HL-60/S4 (cell line): ENCODE measurements around the gene EIF4E1B.

Source experiments
- in situ Hi-C: fragments of 300-500 bp; cut with MboI; formaldehyde crosslinking; loops from 2 replicates; pipeline ENCODE4 v1.14.3; 2022; ENCODE audit warnings: low sequenced_read_pairs

Gene EIF4E1B

DNA sequence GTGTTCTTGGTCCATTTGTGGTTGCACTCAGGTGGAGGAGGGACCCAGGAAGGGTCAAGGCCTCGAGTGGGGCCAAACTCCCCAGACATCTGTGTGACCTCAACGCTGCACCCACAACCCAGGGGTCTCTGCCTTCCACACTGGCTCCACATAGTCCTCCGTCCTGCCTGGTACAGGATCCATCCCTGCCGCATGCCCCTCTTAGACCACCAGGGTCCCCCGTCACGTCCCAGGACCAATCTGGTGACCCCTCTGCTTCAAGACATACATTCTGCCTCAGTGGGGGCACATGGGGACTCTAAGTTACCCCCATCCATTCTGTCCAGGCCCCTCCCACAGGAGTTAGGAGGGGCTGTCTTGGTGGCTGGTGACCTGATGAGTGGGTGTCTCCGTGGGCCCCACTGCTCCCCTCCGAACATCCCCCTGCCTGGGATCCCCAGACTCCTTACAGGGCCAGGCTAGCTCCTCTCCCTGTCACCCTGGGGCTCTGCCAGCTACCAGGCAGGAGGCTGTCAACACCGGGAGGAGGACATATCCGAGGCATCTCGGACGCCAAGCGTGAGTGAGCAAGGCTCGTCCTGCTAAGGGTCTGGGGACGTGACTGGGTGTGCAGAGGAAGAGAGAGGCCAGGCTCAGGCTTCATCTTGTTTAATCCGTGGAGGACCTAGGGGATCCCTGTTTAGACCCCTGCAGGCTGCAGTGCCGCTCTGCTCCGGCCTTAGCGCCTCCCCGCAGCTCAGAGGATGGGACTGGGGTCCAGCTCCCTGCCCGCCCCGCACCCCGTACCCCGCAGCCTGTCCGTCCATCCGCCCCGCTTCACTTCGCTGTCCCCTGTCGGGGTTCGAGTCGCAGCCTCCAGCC lies 49.1 kb downstream of the EIF4E1B start:
- in situ Hi-C loops = no loop called here

- in situ Hi-C loops = no loop called here
These were observed 49.7 kb downstream of the EIF4E1B start for GRCh38 chr5:176680226-176680563.

- in situ Hi-C loops = no loop called here
These were observed 51.6 kb downstream of the EIF4E1B start for GRCh38 chr5:176682016-176682531.

GRCh38 chr5:176685010-176685409 lies 54.5 kb downstream of the EIF4E1B start:
- in situ Hi-C loops = no loop called here

DNA sequence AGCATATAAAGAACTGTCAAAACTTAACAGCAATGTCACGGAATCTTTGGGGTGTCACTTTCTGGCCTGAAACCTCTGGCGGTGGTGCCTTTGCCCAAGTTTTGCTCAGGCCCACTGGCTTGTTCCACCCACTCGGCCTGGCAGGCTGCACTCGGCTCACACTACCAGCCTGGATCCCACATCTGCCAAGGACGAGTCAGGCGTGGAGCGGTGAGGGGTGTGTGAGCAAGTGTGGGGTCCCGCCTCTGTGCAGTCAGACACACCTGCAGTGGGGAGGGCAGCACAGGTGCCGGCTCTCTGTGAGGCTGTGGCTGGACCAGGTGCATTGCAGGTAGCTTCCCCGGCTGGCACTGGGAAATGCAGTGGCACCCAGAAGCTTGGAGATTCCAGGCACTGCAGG lies 56.8 kb downstream of the EIF4E1B start:
- in situ Hi-C loops = no loop called here

GRCh38 chr5:176687881-176688280 lies 57.4 kb downstream of the EIF4E1B start:
- in situ Hi-C loops = no loop called here

- in situ Hi-C loops = no loop called here
These were observed 60.4 kb downstream of the EIF4E1B start for GRCh38 chr5:176690911-176691310.

GRCh38 chr5:176691524-176691923 lies 61.0 kb downstream of the EIF4E1B start:
- in situ Hi-C loops = no loop called here

GRCh38 chr5:176692326-176692725 lies 61.9 kb downstream of the EIF4E1B start:
- in situ Hi-C loops = no loop called here

GRCh38 chr5:176692839-176693476 lies 62.5 kb downstream of the EIF4E1B start:
- in situ Hi-C loops = no loop called here

DNA sequence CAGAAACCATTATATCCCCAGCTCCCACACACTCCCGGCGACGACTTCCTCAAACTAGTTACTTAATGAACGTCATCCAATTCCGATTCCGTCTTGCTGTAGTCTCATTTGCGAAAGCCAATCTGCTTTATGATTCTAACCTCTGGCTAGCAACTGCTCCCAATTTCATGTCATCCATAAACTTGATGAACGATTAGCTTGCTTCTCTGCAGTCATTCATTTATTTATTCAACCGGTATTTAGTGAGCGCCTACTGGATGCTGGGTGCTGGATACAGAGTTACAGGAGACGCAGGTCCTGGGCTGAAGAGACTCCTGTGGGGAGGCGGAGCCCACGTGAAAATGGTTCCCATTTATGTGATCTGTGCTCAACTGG lies 63.0 kb downstream of the EIF4E1B start:
- in situ Hi-C loops = no loop called here

- in situ Hi-C loops = no loop called here
These were observed 63.7 kb downstream of the EIF4E1B start for GRCh38 chr5:176694146-176694545.

GRCh38 chr5:176694631-176695030 lies 64.2 kb downstream of the EIF4E1B start:
- in situ Hi-C loops = no loop called here

DNA sequence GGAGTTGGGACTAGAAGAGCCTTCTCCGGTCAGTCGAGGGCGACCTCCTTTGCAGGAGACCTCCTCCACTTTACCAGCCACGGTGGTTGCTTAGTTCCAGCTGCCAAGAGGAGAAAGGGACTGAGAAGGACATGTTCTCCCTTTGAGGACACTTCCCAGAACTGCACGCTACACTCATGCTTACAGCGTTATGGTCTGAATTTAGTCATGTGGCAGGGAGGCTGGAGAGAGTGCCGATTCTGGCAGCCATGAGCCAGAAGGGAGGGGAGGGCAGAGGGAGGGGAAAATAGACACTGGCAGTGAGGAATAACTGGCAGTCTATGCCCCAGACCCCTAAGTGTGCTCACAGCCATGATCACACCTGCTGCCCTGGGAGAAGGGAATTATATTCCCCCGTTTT lies 64.6 kb downstream of the EIF4E1B start:
- in situ Hi-C loops = no loop called here
